ENCODE data around the gene GRIA1. TPM values are rescaled to one million over a fixed set of nuclear protein-coding genes. Genes with fewer than 3 reads are reported as not detected.

Gene GRIA1
- under 1 TPM in 1 of 2 donors, not detected in 1; 0.01 TPM for polyA plus RNA-seq

DNA sequence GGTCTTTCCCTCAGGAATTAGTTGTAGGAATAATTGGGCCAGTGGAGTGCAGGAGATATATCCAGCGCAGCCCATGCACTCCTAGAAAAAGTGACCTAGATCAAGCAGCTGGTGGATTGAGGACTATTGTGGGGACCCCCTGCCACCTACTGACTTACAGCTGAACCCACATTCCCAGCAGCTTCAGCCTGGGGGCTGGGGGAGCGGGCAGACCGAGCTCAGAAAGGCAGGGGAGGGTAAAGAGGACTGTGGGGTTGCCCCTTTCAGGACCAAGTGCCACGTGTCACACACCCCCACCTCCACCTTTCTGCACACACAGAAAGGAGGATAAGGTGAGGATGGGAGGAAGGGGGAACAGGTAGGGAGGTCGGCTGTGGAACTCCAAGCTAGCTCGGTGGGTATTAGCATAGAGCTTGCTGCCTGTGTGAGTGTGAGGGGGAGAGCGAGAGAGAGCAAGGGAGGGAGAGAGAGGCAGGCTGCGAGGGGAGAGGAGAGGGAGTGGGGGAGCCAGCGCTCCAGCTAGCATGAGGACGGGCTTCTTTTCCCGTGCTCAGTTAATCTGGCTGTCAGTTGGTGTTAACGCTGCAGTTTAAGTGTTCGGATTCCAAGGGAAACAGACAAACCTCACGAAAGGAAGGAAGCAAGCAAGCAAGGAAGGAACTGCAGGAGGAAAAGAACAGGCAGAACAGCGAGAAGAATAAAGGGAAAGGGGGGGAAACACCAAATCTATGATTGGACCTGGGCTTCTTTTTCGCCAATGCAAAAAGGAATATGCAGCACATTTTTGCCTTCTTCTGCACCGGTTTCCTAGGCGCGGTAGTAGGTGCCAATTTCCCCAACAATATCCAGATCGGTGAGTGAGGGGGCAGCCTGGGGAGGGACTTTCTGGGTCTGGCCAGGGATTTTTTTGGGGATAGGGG, at the start of gene GRIA1:
GRIA1 (plus strand) TSS at position 553 of the 920 bp plus-strand sequence.
- no peaks in the 10 kb centered on the region for H3K9me3 ChIP-seq (ENCODE audit: control insufficient read depth in 2 of 2, insufficient read depth in 1 of 2, low read depth in 1 of 2, low read length in 1 of 2)
- no peaks in the 10 kb centered on the region for H3K4me1 ChIP-seq (ENCODE audit: control insufficient read depth in 2 of 2, insufficient read depth in 2 of 2, low read length in 1 of 2)
- H3K27ac ChIP-seq (ENCODE audit: low read depth in 2 of 2, low read length in 1 of 2): no peak within 1 kb of the TSS
- H3K36me3 ChIP-seq (ENCODE audit: control insufficient read depth in 2 of 2, insufficient read depth in 2 of 2, low read length in 1 of 2): no peaks in the 10 kb centered on the region
- no peak within 1 kb of the TSS for H3K4me3 ChIP-seq (ENCODE audit: low read depth in 1 of 2, low read length in 2 of 2)
- H3K27me3 ChIP-seq (ENCODE audit: control insufficient read depth in 1 of 2, insufficient read depth in 2 of 2, low read length in 2 of 2): no peaks in the 10 kb centered on the region
- WGBS, 2 donors: 11 to 15% methylated on average over 20 of the region's 20 CpGs

- no peaks in the 10 kb centered on the region for H3K9me3 ChIP-seq (ENCODE audit: control insufficient read depth in 2 of 2, insufficient read depth in 1 of 2, low read depth in 1 of 2, low read length in 1 of 2)
- 32 to 33% methylated on average over 9 of the region's 9 CpGs for WGBS, 2 donors
- H3K27me3 ChIP-seq (ENCODE audit: control insufficient read depth in 1 of 2, insufficient read depth in 2 of 2, low read length in 2 of 2): no peaks in the 10 kb centered on the region
- H3K27ac ChIP-seq (ENCODE audit: low read depth in 2 of 2, low read length in 1 of 2): no peak overlapping the region
- H3K4me1 ChIP-seq (ENCODE audit: control insufficient read depth in 2 of 2, insufficient read depth in 2 of 2, low read length in 1 of 2): no peaks in the 10 kb centered on the region
- H3K36me3 ChIP-seq (ENCODE audit: control insufficient read depth in 2 of 2, insufficient read depth in 2 of 2, low read length in 1 of 2): no peaks in the 10 kb centered on the region
- no peak overlapping the region for H3K4me3 ChIP-seq (ENCODE audit: low read depth in 1 of 2, low read length in 2 of 2)
Observed at GRCh38 chr5:153445875-153446579, 44.4 kb upstream of the GRIA1 start.

- WGBS, 2 donors: 80 to 87% methylated on average over 8 of the region's 8 CpGs
- H3K36me3 ChIP-seq (ENCODE audit: control insufficient read depth in 2 of 2, insufficient read depth in 2 of 2, low read length in 1 of 2): no peaks in the 10 kb centered on the region
Observed at GRCh38 chr5:153447534-153447933, 42.9 kb upstream of the GRIA1 start.

GRCh38 chr5:153456354-153456753, 34.1 kb upstream of the GRIA1 start:
- H3K9me3 ChIP-seq (ENCODE audit: control insufficient read depth in 2 of 2, insufficient read depth in 1 of 2, low read depth in 1 of 2, low read length in 1 of 2): no peaks in the 10 kb centered on the region
- no peaks in the 10 kb centered on the region for H3K36me3 ChIP-seq (ENCODE audit: control insufficient read depth in 2 of 2, insufficient read depth in 2 of 2, low read length in 1 of 2)
- H3K27me3 ChIP-seq (ENCODE audit: control insufficient read depth in 1 of 2, insufficient read depth in 2 of 2, low read length in 2 of 2): no peaks in the 10 kb centered on the region
- no peak overlapping the region for H3K27ac ChIP-seq (ENCODE audit: low read depth in 2 of 2, low read length in 1 of 2)
- WGBS, 2 donors: 44 to 57% methylated on average over 2 of the region's 2 CpGs
- no peaks in the 10 kb centered on the region for H3K4me1 ChIP-seq (ENCODE audit: control insufficient read depth in 2 of 2, insufficient read depth in 2 of 2, low read length in 1 of 2)
- no peak overlapping the region for H3K4me3 ChIP-seq (ENCODE audit: low read depth in 1 of 2, low read length in 2 of 2)

More at GRCh38 chr5:153447534-153447933, 42.9 kb upstream of the GRIA1 start:
- Histone ChIP-seq H3K9me3 (ENCODE audit: control insufficient read depth in 2 of 2, insufficient read depth in 1 of 2, low read depth in 1 of 2, low read length in 1 of 2) (no peaks in the 10 kb centered on the region), H3K27ac (ENCODE audit: low read depth in 2 of 2, low read length in 1 of 2) (no peak overlapping the region), H3K4me1 (ENCODE audit: control insufficient read depth in 2 of 2, insufficient read depth in 2 of 2, low read length in 1 of 2) (no peaks in the 10 kb centered on the region), H3K27me3 (ENCODE audit: control insufficient read depth in 1 of 2, insufficient read depth in 2 of 2, low read length in 2 of 2) (no peaks in the 10 kb centered on the region), H3K4me3 (ENCODE audit: low read depth in 1 of 2, low read length in 2 of 2) (no peak overlapping the region)

DNA sequence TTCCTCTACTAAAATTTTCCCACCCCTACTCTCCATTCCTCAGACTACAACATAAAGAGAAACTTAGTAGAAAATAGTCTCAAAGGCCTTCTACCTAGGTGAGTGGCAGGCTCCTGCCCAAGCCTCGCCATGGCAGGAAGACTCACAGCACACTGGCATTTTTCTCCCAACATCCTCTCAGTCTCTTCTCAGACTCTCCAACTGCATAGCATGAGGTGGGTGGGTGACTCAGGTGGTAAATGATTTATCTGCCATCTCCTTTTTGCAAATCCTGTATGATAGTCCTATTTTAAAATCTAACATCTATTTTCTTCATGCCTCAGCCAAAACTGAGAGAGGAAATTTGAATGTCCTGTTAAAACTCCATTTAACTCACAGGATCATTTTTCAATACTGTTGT, 33.5 kb upstream of the GRIA1 start:
- Histone ChIP-seq H3K4me3 (ENCODE audit: low read depth in 1 of 2, low read length in 2 of 2) (no peak overlapping the region), H3K27me3 (ENCODE audit: control insufficient read depth in 1 of 2, insufficient read depth in 2 of 2, low read length in 2 of 2) (no peaks in the 10 kb centered on the region), H3K9me3 (ENCODE audit: control insufficient read depth in 2 of 2, insufficient read depth in 1 of 2, low read depth in 1 of 2, low read length in 1 of 2) (no peaks in the 10 kb centered on the region), H3K4me1 (ENCODE audit: control insufficient read depth in 2 of 2, insufficient read depth in 2 of 2, low read length in 1 of 2) (no peaks in the 10 kb centered on the region), H3K27ac (ENCODE audit: low read depth in 2 of 2, low read length in 1 of 2) (no peak overlapping the region), H3K36me3 (ENCODE audit: control insufficient read depth in 2 of 2, insufficient read depth in 2 of 2, low read length in 1 of 2) (no peaks in the 10 kb centered on the region)
- 95 to 97% methylated on average over 1 of the region's 1 CpG for WGBS, 2 donors

- H3K4me3 ChIP-seq (ENCODE audit: low read depth in 1 of 2, low read length in 2 of 2): no peak overlapping the region
- no peaks in the 10 kb centered on the region for H3K36me3 ChIP-seq (ENCODE audit: control insufficient read depth in 2 of 2, insufficient read depth in 2 of 2, low read length in 1 of 2)
- H3K4me1 ChIP-seq (ENCODE audit: control insufficient read depth in 2 of 2, insufficient read depth in 2 of 2, low read length in 1 of 2): no peaks in the 10 kb centered on the region
- H3K27ac ChIP-seq (ENCODE audit: low read depth in 2 of 2, low read length in 1 of 2): no peak overlapping the region
- no peaks in the 10 kb centered on the region for H3K27me3 ChIP-seq (ENCODE audit: control insufficient read depth in 1 of 2, insufficient read depth in 2 of 2, low read length in 2 of 2)
- H3K9me3 ChIP-seq (ENCODE audit: control insufficient read depth in 2 of 2, insufficient read depth in 1 of 2, low read depth in 1 of 2, low read length in 1 of 2): no peaks in the 10 kb centered on the region
Observed at GRCh38 chr5:153458268-153458667, 32.2 kb upstream of the GRIA1 start.

DNA sequence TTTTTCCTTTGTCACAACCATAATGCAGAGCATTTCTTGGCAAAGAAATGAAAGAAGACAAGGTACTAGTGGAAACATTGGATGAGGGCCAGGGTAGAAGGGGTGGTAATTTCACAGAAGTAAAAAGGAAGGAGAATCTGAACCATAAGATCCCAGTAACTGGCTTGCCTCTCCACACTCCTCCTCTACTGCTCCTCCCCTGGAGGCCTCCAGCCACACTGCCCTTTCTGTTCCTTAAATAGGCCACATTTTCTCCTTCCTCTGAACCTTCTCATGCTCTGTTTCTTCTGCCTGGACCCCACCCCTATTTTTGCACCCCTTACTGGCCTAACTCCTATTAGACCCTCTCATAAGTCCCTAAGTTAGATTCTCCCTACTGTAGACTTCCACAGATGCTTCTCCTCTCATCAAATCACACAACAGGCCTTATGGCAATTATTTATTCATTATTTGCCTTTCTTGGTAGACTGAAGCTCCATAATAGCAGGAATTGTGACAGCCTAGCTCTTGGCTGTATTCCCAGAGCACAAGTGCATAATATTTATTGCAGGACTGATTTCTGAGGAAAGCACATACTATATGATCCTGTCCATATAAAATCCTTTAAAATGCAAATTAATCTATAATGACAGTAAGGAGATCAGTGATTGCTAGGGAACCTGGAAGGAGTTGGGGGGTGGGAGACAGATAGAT, 31.3 kb upstream of the GRIA1 start:
- no peaks in the 10 kb centered on the region for H3K4me1 ChIP-seq (ENCODE audit: control insufficient read depth in 2 of 2, insufficient read depth in 2 of 2, low read length in 1 of 2)
- H3K27me3 ChIP-seq (ENCODE audit: control insufficient read depth in 1 of 2, insufficient read depth in 2 of 2, low read length in 2 of 2): no peaks in the 10 kb centered on the region
- H3K4me3 ChIP-seq (ENCODE audit: low read depth in 1 of 2, low read length in 2 of 2): no peak overlapping the region
- no peak overlapping the region for H3K27ac ChIP-seq (ENCODE audit: low read depth in 2 of 2, low read length in 1 of 2)
- no peaks in the 10 kb centered on the region for H3K9me3 ChIP-seq (ENCODE audit: control insufficient read depth in 2 of 2, insufficient read depth in 1 of 2, low read depth in 1 of 2, low read length in 1 of 2)
- no peaks in the 10 kb centered on the region for H3K36me3 ChIP-seq (ENCODE audit: control insufficient read depth in 2 of 2, insufficient read depth in 2 of 2, low read length in 1 of 2)

DNA sequence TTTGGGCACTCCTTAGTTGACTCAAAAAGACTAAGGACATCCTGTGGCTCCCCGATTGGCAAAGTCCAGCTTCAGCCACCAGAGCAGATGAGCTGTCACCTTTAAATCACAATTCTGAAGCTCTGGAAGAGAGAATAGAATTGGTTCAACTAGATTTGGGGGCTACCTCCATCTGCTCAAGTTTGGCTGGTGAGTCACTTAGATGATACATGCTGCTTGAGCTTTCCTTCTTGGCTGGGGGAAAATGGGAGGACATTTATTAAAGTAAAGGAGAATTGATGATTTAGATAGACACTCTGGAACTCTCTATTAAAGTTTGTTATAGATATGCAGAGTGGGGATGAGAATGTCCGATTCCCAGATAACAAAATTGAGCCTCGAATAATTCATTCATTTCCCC, 30.0 kb upstream of the GRIA1 start:
- Histone ChIP-seq H3K27ac (ENCODE audit: low read depth in 2 of 2, low read length in 1 of 2) (no peak overlapping the region), H3K4me3 (ENCODE audit: low read depth in 1 of 2, low read length in 2 of 2) (no peak overlapping the region), H3K4me1 (ENCODE audit: control insufficient read depth in 2 of 2, insufficient read depth in 2 of 2, low read length in 1 of 2) (no peaks in the 10 kb centered on the region), H3K36me3 (ENCODE audit: control insufficient read depth in 2 of 2, insufficient read depth in 2 of 2, low read length in 1 of 2) (no peaks in the 10 kb centered on the region), H3K27me3 (ENCODE audit: control insufficient read depth in 1 of 2, insufficient read depth in 2 of 2, low read length in 2 of 2) (no peaks in the 10 kb centered on the region), H3K9me3 (ENCODE audit: control insufficient read depth in 2 of 2, insufficient read depth in 1 of 2, low read depth in 1 of 2, low read length in 1 of 2) (no peaks in the 10 kb centered on the region)
- 87 to 90% methylated on average over 3 of the region's 3 CpGs for WGBS, 2 donors

DNA sequence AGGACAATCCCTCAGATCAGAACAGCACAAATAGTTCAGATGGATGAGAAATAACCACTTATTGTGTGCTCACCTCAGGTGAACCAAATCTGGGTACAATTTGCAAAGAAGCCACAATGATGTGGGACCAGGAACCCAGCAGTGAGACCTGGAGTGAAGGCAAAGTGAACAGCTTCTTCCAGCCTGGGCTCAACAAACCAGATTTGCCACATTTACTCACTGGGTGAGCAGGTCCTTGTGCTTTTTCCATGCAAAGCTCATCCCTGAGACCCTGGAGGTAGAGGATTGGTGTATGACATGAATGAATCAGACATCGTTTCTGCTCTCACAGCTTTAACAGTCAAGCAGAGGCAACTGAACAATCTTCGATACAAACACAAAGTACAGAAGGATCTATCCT, 29.1 kb upstream of the GRIA1 start:
- H3K36me3 ChIP-seq (ENCODE audit: control insufficient read depth in 2 of 2, insufficient read depth in 2 of 2, low read length in 1 of 2): no peaks in the 10 kb centered on the region
- WGBS, 2 donors: 65 to 91% methylated on average over 2 of the region's 2 CpGs
- H3K4me3 ChIP-seq (ENCODE audit: low read depth in 1 of 2, low read length in 2 of 2): no peak overlapping the region
- no peaks in the 10 kb centered on the region for H3K9me3 ChIP-seq (ENCODE audit: control insufficient read depth in 2 of 2, insufficient read depth in 1 of 2, low read depth in 1 of 2, low read length in 1 of 2)
- no peaks in the 10 kb centered on the region for H3K4me1 ChIP-seq (ENCODE audit: control insufficient read depth in 2 of 2, insufficient read depth in 2 of 2, low read length in 1 of 2)
- no peaks in the 10 kb centered on the region for H3K27me3 ChIP-seq (ENCODE audit: control insufficient read depth in 1 of 2, insufficient read depth in 2 of 2, low read length in 2 of 2)
- no peak overlapping the region for H3K27ac ChIP-seq (ENCODE audit: low read depth in 2 of 2, low read length in 1 of 2)

All from esophagus (tissue), 2 donors.